BE2C (cell line): ENCODE measurements around the gene ANXA2R.
"Not testable (repeated sequence)": the region's sequence is repeated elsewhere in the genome, so short reads cannot be mapped to it uniquely, and the experiment has no call there.

ENCODE experiments used
- DNase-seq: peaks from one replicate; pipeline ENCODE4 v3.0.0-alpha.2; 2020
- H3K27me3 ChIP-seq: fragments of 250-450 bp; sonication (Bioruptor Pico); 2 replicates; pipeline ENCODE4 v1.5.1; 2020; ENCODE audit warnings: mild to moderate bottlenecking
- H3K36me3 ChIP-seq: fragments of 250-450 bp; sonication (Bioruptor Pico); 2 replicates; pipeline ENCODE4 v1.5.1; 2020; ENCODE audit warnings: mild to moderate bottlenecking
- H3K4me1 ChIP-seq: fragments of 250-450 bp; sonication (Bioruptor Pico); 2 replicates; pipeline ENCODE4 v1.5.1; 2020
- H3K4me3 ChIP-seq: 2 replicates; pipeline ENCODE4 v1.5.1; 2011; ENCODE audit warnings: low read depth, low read length
- H3K9me3 ChIP-seq: fragments of 250-450 bp; sonication (Bioruptor Pico); 2 replicates; pipeline ENCODE4 v1.5.1; 2020
- TF ChIP-seq, protein P1 (sequence below): IDR thresholded peaks from 2 replicates; pipeline ENCODE4 v1.5.1; 2012; ENCODE audit warnings: mild to moderate bottlenecking, low read depth, low read length

ANXA2R gene

GRCh38 chr5:43036409-43036808, 3.7 kb downstream of the ANXA2R start:
- peaks cover 48% of the 10 kb centered on the region for H3K27me3 ChIP-seq
- TF ChIP-seq, protein P1, sequence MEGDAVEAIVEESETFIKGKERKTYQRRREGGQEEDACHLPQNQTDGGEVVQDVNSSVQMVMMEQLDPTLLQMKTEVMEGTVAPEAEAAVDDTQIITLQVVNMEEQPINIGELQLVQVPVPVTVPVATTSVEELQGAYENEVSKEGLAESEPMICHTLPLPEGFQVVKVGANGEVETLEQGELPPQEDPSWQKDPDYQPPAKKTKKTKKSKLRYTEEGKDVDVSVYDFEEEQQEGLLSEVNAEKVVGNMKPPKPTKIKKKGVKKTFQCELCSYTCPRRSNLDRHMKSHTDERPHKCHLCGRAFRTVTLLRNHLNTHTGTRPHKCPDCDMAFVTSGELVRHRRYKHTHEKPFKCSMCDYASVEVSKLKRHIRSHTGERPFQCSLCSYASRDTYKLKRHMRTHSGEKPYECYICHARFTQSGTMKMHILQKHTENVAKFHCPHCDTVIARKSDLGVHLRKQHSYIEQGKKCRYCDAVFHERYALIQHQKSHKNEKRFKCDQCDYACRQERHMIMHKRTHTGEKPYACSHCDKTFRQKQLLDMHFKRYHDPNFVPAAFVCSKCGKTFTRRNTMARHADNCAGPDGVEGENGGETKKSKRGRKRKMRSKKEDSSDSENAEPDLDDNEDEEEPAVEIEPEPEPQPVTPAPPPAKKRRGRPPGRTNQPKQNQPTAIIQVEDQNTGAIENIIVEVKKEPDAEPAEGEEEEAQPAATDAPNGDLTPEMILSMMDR = no peak
- no peak for DNase-seq

GRCh38 chr5:43034591-43034968, 5.5 kb downstream of the ANXA2R start:
- Histone ChIP-seq H3K36me3 (no peaks in the 10 kb centered on the region), H3K4me3 (peak overlapping the region; percentile 57), H3K9me3 (no peaks in the 10 kb centered on the region; the same call in 1 of the 2 replicates), H3K4me1 (peaks cover 9% of the 10 kb centered on the region), H3K27me3 (peaks cover 56% of the 10 kb centered on the region)
- DNase-seq = peak; percentile 16
- TF ChIP-seq, protein P1 = no peak

More at GRCh38 chr5:43036409-43036808, 3.7 kb downstream of the ANXA2R start:
- Histone ChIP-seq H3K4me3 (no peak overlapping the region), H3K36me3 (no peaks in the 10 kb centered on the region), H3K4me1 (peaks cover 9% of the 10 kb centered on the region), H3K9me3 (no peaks in the 10 kb centered on the region; the same call in 1 of the 2 replicates)

DNA sequence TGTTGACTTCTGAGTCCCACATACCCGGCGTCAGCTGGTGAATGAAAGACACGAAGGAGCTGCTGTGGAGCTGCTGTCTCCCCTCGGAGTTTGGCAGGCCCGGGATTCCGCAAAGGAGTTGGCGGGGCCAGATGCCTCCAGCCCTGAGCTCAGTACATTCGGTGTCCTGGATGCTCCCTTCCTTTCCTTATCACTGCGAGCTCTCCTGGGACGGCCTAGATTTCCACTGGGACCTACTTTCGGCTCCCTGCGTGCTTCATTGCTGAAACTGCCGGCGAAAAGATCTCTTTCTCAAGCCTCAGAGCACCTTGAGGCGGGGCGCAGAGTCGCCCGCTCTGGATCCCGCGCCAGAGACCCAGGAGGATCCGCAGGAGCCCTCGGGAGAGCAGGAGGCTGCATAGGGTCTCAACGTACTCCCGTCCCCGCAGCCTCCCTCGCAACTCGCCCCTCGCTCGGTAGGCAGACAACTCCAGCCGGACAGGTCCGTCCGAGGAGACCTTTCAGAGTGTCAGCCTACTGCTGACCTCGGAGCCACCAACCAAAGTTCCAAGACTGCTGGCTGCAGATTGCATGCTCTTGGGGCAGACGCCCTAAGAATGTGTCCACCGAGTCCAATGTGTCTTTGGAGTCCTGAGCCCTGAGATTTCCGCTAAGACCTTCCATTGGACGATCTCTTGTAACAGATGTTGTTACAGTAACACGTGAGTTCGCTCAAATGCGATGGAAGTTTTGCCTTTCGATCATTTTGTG, 6.1 kb downstream of the ANXA2R start:
- peak; percentile 25 for DNase-seq
- H3K4me1 ChIP-seq = peaks cover 9% of the 10 kb centered on the region
- H3K4me3 ChIP-seq = peak overlapping the region; percentile 57
- peaks cover 53% of the 10 kb centered on the region for H3K27me3 ChIP-seq
- no peaks in the 10 kb centered on the region; the same call in 1 of the 2 replicates for H3K9me3 ChIP-seq
- no peaks in the 10 kb centered on the region for H3K36me3 ChIP-seq
- TF ChIP-seq, protein P1 = no peak

- Histone ChIP-seq H3K27me3 (peaks cover 59% of the 10 kb centered on the region), H3K36me3 (no peaks in the 10 kb centered on the region), H3K4me1 (no peaks in the 10 kb centered on the region), H3K4me3 (no peak overlapping the region), H3K9me3 (no peaks in the 10 kb centered on the region)
- TF ChIP-seq, protein P1 = no peak
- DNase-seq = no peak
Observed at GRCh38 chr5:43027054-43027785, 12.9 kb downstream of the ANXA2R start.

- H3K36me3 ChIP-seq, H3K4me1 ChIP-seq, H3K4me3 ChIP-seq, DNase-seq, H3K9me3 ChIP-seq: not testable (repeated sequence)
- H3K27me3 ChIP-seq = peaks cover 73% of the 10 kb centered on the region
Observed at GRCh38 chr5:43025184-43025950, 14.8 kb downstream of the ANXA2R start.

DNA sequence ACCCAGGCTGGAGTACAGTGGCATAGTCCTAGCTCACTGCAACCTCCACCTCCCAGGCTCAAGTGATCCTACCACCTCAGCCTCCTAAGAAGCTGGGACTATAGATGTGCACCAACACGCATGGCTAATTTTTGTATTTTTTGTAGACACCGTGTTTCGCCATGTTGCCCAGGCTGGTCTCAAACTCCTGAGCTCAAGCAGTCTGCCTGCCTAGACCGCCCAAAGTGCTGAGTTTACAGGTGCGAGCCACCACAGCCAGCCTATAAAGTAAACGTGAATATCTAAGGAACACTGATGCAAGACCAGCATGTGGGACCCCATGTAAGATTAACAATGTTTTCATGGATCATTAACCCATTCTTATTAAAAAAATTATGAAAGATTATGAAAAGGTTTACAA, 15.9 kb downstream of the ANXA2R start:
- no peak for DNase-seq
- no peak overlapping the region for H3K4me3 ChIP-seq
- H3K9me3 ChIP-seq = no peaks in the 10 kb centered on the region
- H3K36me3 ChIP-seq = no peaks in the 10 kb centered on the region
- TF ChIP-seq, protein P1 = no peak
- no peaks in the 10 kb centered on the region for H3K4me1 ChIP-seq
- H3K27me3 ChIP-seq = peaks cover 76% of the 10 kb centered on the region
